Endothelial cell of umbilical vein (primary cell): ENCODE measurements around the gene SIRPA. TPM values are rescaled to one million over a fixed set of nuclear protein-coding genes. Genes with fewer than 3 reads are reported as not detected.

Experiments used
- BruUV-seq: library from RNA; stranded (reverse); fragments of 400-500 nt; replicated peaks from 2 replicates; lab custom pipeline; 2021; lab: Mats Ljungman, UMichigan
- CTCF ChIA-PET: fragments of 300-600, 350-600 bp; sonication (Branson Sonifier 250); formaldehyde crosslinking; loops from one replicate; lab custom pipeline; 2021; ENCODE audit warnings: antibody characterized with exemption, inconsistent platforms; lab: Charles Lee
- POLR2A ChIA-PET: fragments of 300-600, 350-600 bp; sonication (Branson Sonifier 250); formaldehyde crosslinking; loops from one replicate; lab custom pipeline; 2021; ENCODE audit warnings: antibody characterized with exemption, inconsistent platforms; lab: Charles Lee
- DNase-seq: peaks from one replicate; pipeline ENCODE4 v3.0.0-alpha.2; 2011; ENCODE audit warnings: low read depth, low spot score
- FAIRE-seq: peaks from 2 replicates; lab custom pipeline; 2011; peaks lifted over from hg19 to GRCh38; lab: Jason Lieb, UNC
- H2AFZ ChIP-seq: 2 replicates; pipeline ENCODE4 v1.6.0; 2012; ENCODE audit warnings: low read depth, low read length, control low read depth, inconsistent platforms
- H3K27ac ChIP-seq: 2 replicates; pipeline ENCODE4 v1.5.1; 2011; ENCODE audit warnings: low read depth, mild to moderate bottlenecking, control low read depth, low read length, moderate library complexity; ENCODE audit not compliant: insufficient read depth
- H3K27me3 ChIP-seq, 2 experiments: 2 replicates each; pipeline versions ENCODE4 v1.6.0 to v1.6.1; 2011; ENCODE audit warnings: low read length in 2 of 2, mixed read lengths in 1 of 2; ENCODE audit not compliant: control insufficient read depth in 2 of 2, insufficient read depth in 2 of 2
- H3K36me3 ChIP-seq, 2 experiments: 2 replicates in 1 of 2; 3 replicates in 1 of 2; pipeline ENCODE4 v1.5.1; 2011; ENCODE audit warnings: low read length in 2 of 2, mild to moderate bottlenecking in 1 of 2, moderate library complexity in 1 of 2; ENCODE audit not compliant: control insufficient read depth in 2 of 2, insufficient read depth in 2 of 2; ENCODE audit errors: extremely low read depth in 1 of 2
- H3K4me1 ChIP-seq: 3 replicates; pipeline ENCODE4 v1.5.1; 2011; ENCODE audit warnings: mild to moderate bottlenecking, low read length; ENCODE audit not compliant: control insufficient read depth, insufficient read depth; ENCODE audit errors: extremely low read depth
- H3K4me2 ChIP-seq: 2 replicates; pipeline ENCODE4 v1.6.1; 2011; ENCODE audit warnings: low read length, control low read depth, mixed read lengths; ENCODE audit not compliant: insufficient read depth
- H3K4me3 ChIP-seq, 3 experiments: fragments of 200-600 bp in 1 of 3; sonication (generic), shearing (Covaris generic) in 1 of 3; replicated peaks in 1 of 3; 2 replicates each; pipeline ENCODE4 v1.5.1; 2011 to 2016; ENCODE audit warnings: control low read depth in 3 of 3, low read length in 3 of 3, mild to moderate bottlenecking in 2 of 3, inconsistent platforms in 1 of 3, low read depth in 1 of 3, moderate library complexity in 1 of 3; ENCODE audit not compliant: insufficient read depth in 1 of 3
- H3K79me2 ChIP-seq: 2 replicates; pipeline ENCODE4 v1.6.0; 2012; ENCODE audit warnings: low read length, inconsistent platforms; ENCODE audit not compliant: control insufficient read depth, insufficient read depth
- H3K9ac ChIP-seq: replicated peaks from 2 replicates; pipeline ENCODE3; 2011; ENCODE audit warnings: low read length, control low read depth; ENCODE audit not compliant: insufficient read depth; ENCODE audit errors: extremely low read depth
- H3K9me1 ChIP-seq: replicated peaks from 3 replicates; pipeline ENCODE4 v1.6.0; 2011; ENCODE audit warnings: mild to moderate bottlenecking, low read length; ENCODE audit not compliant: control insufficient read depth, insufficient read depth; ENCODE audit errors: extremely low read depth
- H3K9me3 ChIP-seq: replicated peaks from 2 replicates; pipeline ENCODE4 v1.5.1; 2012; ENCODE audit warnings: low read length, inconsistent platforms; ENCODE audit not compliant: control insufficient read depth, insufficient read depth
- H4K20me1 ChIP-seq: replicated peaks from 2 replicates; pipeline ENCODE3; 2011; ENCODE audit warnings: mild to moderate bottlenecking, low read length; ENCODE audit not compliant: control insufficient read depth, insufficient read depth; ENCODE audit errors: extremely low read depth
- CTCF ChIP-seq, 2 donors: IDR thresholded peaks; 1 replicate in 1 of 2; 2 replicates in 1 of 2; pipeline ENCODE4 v1.5.1; 2011; ENCODE audit warnings: low read length in 2 of 2, mild to moderate bottlenecking in 2 of 2, moderate library complexity in 2 of 2, control low read depth in 1 of 2, inconsistent platforms in 1 of 2, low read depth in 1 of 2; ENCODE audit not compliant: insufficient read depth in 1 of 2; ENCODE audit errors: extremely low read depth in 1 of 2
- EZH2 ChIP-seq: IDR thresholded peaks from 2 replicates; pipeline ENCODE4 v1.6.1; 2012; ENCODE audit warnings: borderline replicate concordance, low read depth, mild to moderate bottlenecking, moderate library complexity, low read length, inconsistent platforms; ENCODE audit not compliant: severe bottlenecking
- FOS ChIP-seq: IDR thresholded peaks from 2 replicates; pipeline ENCODE4 v1.6.1; 2011; ENCODE audit warnings: mild to moderate bottlenecking, low read length, moderate library complexity, borderline replicate concordance; ENCODE audit not compliant: insufficient read depth
- GATA2 ChIP-seq: IDR thresholded peaks from 2 replicates; pipeline ENCODE4 v1.7.0; 2011; ENCODE audit warnings: low read depth, mild to moderate bottlenecking, moderate library complexity, mixed read lengths, low read length; ENCODE audit not compliant: insufficient read length, insufficient read depth
- JUN ChIP-seq: IDR thresholded peaks from 2 replicates; pipeline ENCODE4 v1.6.1; 2011; ENCODE audit warnings: borderline replicate concordance, low read depth; ENCODE audit not compliant: insufficient read length, insufficient read depth
- MAX ChIP-seq: IDR thresholded peaks from 2 replicates; pipeline ENCODE4 v1.6.1; 2011; ENCODE audit not compliant: insufficient read depth, insufficient read length
- MYC ChIP-seq: IDR thresholded peaks from one replicate; pipeline ENCODE4 v1.6.1; 2011; ENCODE audit warnings: mild to moderate bottlenecking, low read depth, low read length
- POLR2A ChIP-seq: IDR thresholded peaks from 2 replicates; pipeline ENCODE4 v1.6.1; 2012; ENCODE audit warnings: low read depth, mild to moderate bottlenecking, control low read depth, low read length
- POLR2AphosphoS5 ChIP-seq: IDR thresholded peaks from 2 replicates; pipeline ENCODE4 v1.6.1; 2012; ENCODE audit warnings: low read depth, mild to moderate bottlenecking, control low read depth, low read length, moderate library complexity; ENCODE audit not compliant: insufficient read depth
- dilution Hi-C: fragments of 300-500 bp; cut with MboI; formaldehyde crosslinking; loops from one replicate; pipeline ENCODE4 v1.15.0; 2019; ENCODE audit warnings: low sequenced_read_pairs; ENCODE audit not compliant: extremely low pct_ligation_motif_present
- intact Hi-C: fragments of 100-400 bp; cut with micrococcal nuclease; formaldehyde crosslinking; loops from one replicate; pipeline ENCODE4 v1.10.0; 2022
- polyA plus RNA-seq, 4 experiments: library from polyadenylated mRNA; depleted of rRNA in 3 of 4; stranded (reverse) in 3 of 4; unstranded in 1 of 4; fragments of >200 nt; gene quantifications; 2 replicates each; pipeline versions ENCODE4 v1.2.1 to v1.2.3, GENCODE V29; 2011 to 2012; ENCODE audit warnings: missing spikeins in 1 of 4
- total RNA-seq: library from RNA; stranded (reverse); gene quantifications from 2 replicates; pipeline ENCODE4 v1.2.3, GENCODE V29; 2021

The SIRPA gene
- total and polyA plus RNA-seq, 2 donors (not counting 3 experiments of a cell fraction or from before 2014, with no cell fraction given) = 29.9 to 59.2 TPM

GRCh38 chr20:1935696-1936366 lies 40.6 kb downstream of the SIRPA start:
- peaks cover 0 to 3% of the 10 kb centered on the region in 2 experiments for H3K36me3 ChIP-seq
- FAIRE-seq (no peak), DNase-seq (no peak)
- H3K27ac ChIP-seq = no peak overlapping the region
- BruUV-seq = no TSS peak
- no peak overlapping the region for H2AFZ ChIP-seq
- H4K20me1 ChIP-seq = no peaks in the 10 kb centered on the region
- no peaks in the 10 kb centered on the region for H3K9me1 ChIP-seq
- dilution Hi-C loops (no loop called here), intact Hi-C loops (no loop called here)
- TF ChIP-seq FOS (no peak), JUN (no peak), CTCF (IDR thresholded peaks at IDR 0.05; ENCODE audit: extremely low read depth in 1 of 2, insufficient read depth in 1 of 2, low read depth in 1 of 2, low read length in 2 of 2) (no peak), POLR2AphosphoS5 (no peak), GATA2 (no peak), EZH2 (no peak), POLR2A (no peak), MAX (no peak), MYC (no peak)
- H3K4me3 ChIP-seq = no peak overlapping the region
- no peak overlapping the region for H3K9ac ChIP-seq
- ChIA-PET CTCF (interaction anchor here (1.1 kb wide), 1 partner anchor 134 kb away, joined by 3 read pairs; no protein-coding TSS in a partner anchor), POLR2A (no interaction called here)
- H3K4me1 ChIP-seq = no peaks in the 10 kb centered on the region
- no peak overlapping the region for H3K4me2 ChIP-seq
- H3K27me3 ChIP-seq = no peaks in the 10 kb centered on the region
- no peaks in the 10 kb centered on the region for H3K9me3 ChIP-seq
- H3K79me2 ChIP-seq = no peaks in the 10 kb centered on the region
